ENCODE results near the gene MRPL36. TPM values are rescaled to one million over a fixed set of nuclear protein-coding genes. Genes with fewer than 3 reads are reported as not detected.

Gene MRPL36
- total and polyA plus RNA-seq, 2 of the 4 experiments (the other 2 are of a cell fraction), result 85.9 to 103 TPM

GRCh38 chr5:1815881-1816292 is 16.2 kb upstream of the MRPL36 start:
- Histone ChIP-seq H3K14ac (replicated peaks; ENCODE audit: low read depth, low read length) (no peak overlapping the region), H3K4ac (ENCODE audit: low read depth, low read length) (no peak overlapping the region), H4K5ac (ENCODE audit: low read depth, low read length) (no peak overlapping the region), H3K27me3 (ENCODE audit: control insufficient read depth, insufficient read depth, low read length) (no peaks in the 10 kb centered on the region), H3K9me1 (ENCODE audit: insufficient read depth, low read length) (peaks cover 6% of the 10 kb centered on the region; the same call in 1 of the 2 replicates), H4K8ac (ENCODE audit: low read depth in 2 of 2, low read length in 2 of 2) (no peak overlapping the region), H3K36me3 (ENCODE audit: control insufficient read depth, insufficient read depth, low read length) (peaks cover 55% of the 10 kb centered on the region), H2AK5ac (ENCODE audit: low read depth, low read length) (no peak overlapping the region), H3K4me3 (ENCODE audit: insufficient read depth, low read depth, low read length) (no peak overlapping the region), H3K9me3 (ENCODE audit: control insufficient read depth, insufficient read depth, low read length) (no peaks in the 10 kb centered on the region), H3K4me2 (ENCODE audit: low read depth, low read length) (no peak overlapping the region), H4K20me1 (ENCODE audit: insufficient read depth, low read length) (no peaks in the 10 kb centered on the region), H3K23ac (ENCODE audit: low read depth, low read length) (no peak overlapping the region), H3K18ac (ENCODE audit: low read depth, low read length) (no peak overlapping the region), H2BK20ac (ENCODE audit: low read depth, low read length) (no peak overlapping the region), H3K9ac (ENCODE audit: low read depth, low read length) (no peak overlapping the region), H3K27ac (ENCODE audit: insufficient read depth, low read length) (no peak overlapping the region), H2BK15ac (ENCODE audit: low read depth, low read length) (no peak overlapping the region), H3K4me1 (ENCODE audit: control insufficient read depth, insufficient read depth, low read length) (no peaks in the 10 kb centered on the region), H2AK9ac (replicated peaks; ENCODE audit: low read depth, low read length, poor library complexity) (no peak overlapping the region), H2BK120ac (ENCODE audit: low read depth, low read length) (no peak overlapping the region), H4K91ac (ENCODE audit: insufficient read depth, low read depth, low read length) (no peak overlapping the region), H2BK5ac (ENCODE audit: low read depth, low read length, poor library complexity, severe bottlenecking) (no peak overlapping the region), H2AFZ (replicated peaks; ENCODE audit: low read length, poor library complexity) (no peak overlapping the region), H3K79me1 (ENCODE audit: low read depth in 1 of 2, low read length in 2 of 2) (peaks cover 15% of the 10 kb centered on the region in 2 experiments), H3K56ac (ENCODE audit: extremely low read depth, insufficient read depth, low read length) (no peak overlapping the region)
- in situ Hi-C loops (cut with MboI; ENCODE audit: low sequenced_read_pairs) (no loop called here), intact Hi-C loops (cut with micrococcal nuclease) (no loop called here), dilution Hi-C loops (cut with HindIII; ENCODE audit: low sequenced_read_pairs, unreplicated experiment) (no loop called here)
- POLR2A ChIA-PET (ENCODE audit: unreplicated experiment), result no interaction called here
- no TSS peak for BruUV-seq (replicated peaks)
- WGBS, 2 experiments (ENCODE audit: extremely low coverage in 2 of 2, insufficient read length in 1 of 2), result 80% methylated on average over 9 of the region's 17 CpGs; no CpG with 5 or more reads in 1 of the 2 experiments
- TF ChIP-seq MAZ (IDR thresholded peaks at IDR 0.05; ENCODE audit: borderline replicate concordance, low read depth, low read length) (no peak), RFX5 (IDR thresholded peaks at IDR 0.05; ENCODE audit: low read depth, low read length) (no peak), USF2 (IDR thresholded peaks at IDR 0.05; ENCODE audit: low read depth, low read length) (no peak), BHLHE40 (IDR thresholded peaks at IDR 0.05; ENCODE audit: low read depth, low read length) (no peak), SMC3 (IDR thresholded peaks at IDR 0.05; ENCODE audit: low read depth, low read length) (no peak), NFE2L2 (IDR thresholded peaks at IDR 0.05; ENCODE audit: low read depth, low read length) (no peak), FOS (IDR thresholded peaks at IDR 0.05; ENCODE audit: low read depth, low read length) (no peak), ELK1 (IDR thresholded peaks at IDR 0.05; ENCODE audit: borderline replicate concordance, low read depth, low read length) (no peak), RCOR1 (IDR thresholded peaks at IDR 0.05; ENCODE audit: insufficient replicate concordance, low read length) (no peak), CEBPB (IDR thresholded peaks at IDR 0.05; ENCODE audit: low read depth, low read length) (no peak), CHD1 (IDR thresholded peaks at IDR 0.05; ENCODE audit: low read depth, low read length) (no peak), MXI1 (IDR thresholded peaks at IDR 0.05; ENCODE audit: borderline replicate concordance, low read depth, low read length) (no peak), POLR2A (IDR thresholded peaks at IDR 0.05; ENCODE audit: low read depth, low read length) (no peak), CTCF (conservative IDR thresholded peaks at IDR 0.05; ENCODE audit: low read depth, low read length) (no peak), MAFK (IDR thresholded peaks at IDR 0.05; ENCODE audit: low read depth, low read length) (no peak), RAD21 (IDR thresholded peaks at IDR 0.05; ENCODE audit: low read length) (no peak)
- no peak for DNase-seq
- CTCF ChIA-PET, result no interaction called here
- ATAC-seq (ENCODE audit: low read depth), result no peak

All from IMR-90 (cell line).